KBM-7 (cell line): Measurements from ENCODE around the gene DDX54.
"Not testable (repeated sequence)": the region's sequence is repeated elsewhere in the genome, so short reads cannot be mapped to it uniquely, and the experiment has no call there.

ENCODE experiments used
- DNase-seq: peaks from one replicate; pipeline ENCODE4 v3.0.0-alpha.2; 2015
- in situ Hi-C: fragments of 300-500 bp; cut with MboI; formaldehyde crosslinking; loops from 2 replicates; pipeline ENCODE4 v1.14.3; 2020; ENCODE audit warnings: low sequenced_read_pairs, low pct_unique_long_range_greater_than_20kb, mixed read lengths

Gene DDX54

DNA sequence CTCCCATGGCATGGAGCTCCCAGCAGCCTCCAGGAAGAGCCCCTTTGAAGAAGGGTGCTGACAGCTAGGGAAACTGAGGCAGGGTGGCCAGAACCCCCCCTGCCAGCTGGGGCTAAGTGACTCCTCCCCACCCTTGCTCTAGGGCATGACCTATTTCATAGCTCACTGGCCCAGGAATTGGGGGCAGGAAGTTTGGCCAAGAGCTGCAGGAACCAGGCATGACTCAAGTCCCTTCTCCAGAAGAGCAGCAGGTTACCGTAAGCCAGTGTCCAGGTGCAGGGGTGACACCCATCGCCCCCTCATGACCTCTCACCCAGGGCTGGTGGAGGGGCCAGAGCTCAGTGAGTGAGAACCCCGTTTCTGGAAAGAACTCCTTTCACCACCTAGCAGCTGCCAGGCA, 51.6 kb downstream of the DDX54 start:
- no peak for DNase-seq
- in situ Hi-C loops: no loop called here

DNA sequence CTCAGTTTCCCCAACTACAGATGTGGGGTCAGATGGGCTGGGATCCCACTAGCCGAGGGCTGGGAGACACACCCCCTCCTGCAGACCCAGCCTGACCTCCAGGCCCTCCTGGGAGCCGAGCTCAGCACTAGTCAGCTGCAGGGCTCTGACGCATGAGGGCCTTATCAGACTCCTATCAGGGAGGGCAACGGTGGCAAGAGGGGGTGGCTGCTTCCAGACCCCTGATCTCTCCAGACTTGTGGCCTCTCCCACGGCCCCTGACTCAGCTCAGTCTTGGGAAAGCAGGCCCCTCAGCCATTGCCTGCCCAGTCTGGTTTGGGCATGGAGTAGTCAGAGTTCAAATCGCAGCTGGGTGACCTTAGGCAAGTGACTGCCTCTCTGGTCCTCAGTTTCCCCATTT, 52.2 kb downstream of the DDX54 start:
- DNase-seq: no peak
- in situ Hi-C loops: no loop called here

DNA sequence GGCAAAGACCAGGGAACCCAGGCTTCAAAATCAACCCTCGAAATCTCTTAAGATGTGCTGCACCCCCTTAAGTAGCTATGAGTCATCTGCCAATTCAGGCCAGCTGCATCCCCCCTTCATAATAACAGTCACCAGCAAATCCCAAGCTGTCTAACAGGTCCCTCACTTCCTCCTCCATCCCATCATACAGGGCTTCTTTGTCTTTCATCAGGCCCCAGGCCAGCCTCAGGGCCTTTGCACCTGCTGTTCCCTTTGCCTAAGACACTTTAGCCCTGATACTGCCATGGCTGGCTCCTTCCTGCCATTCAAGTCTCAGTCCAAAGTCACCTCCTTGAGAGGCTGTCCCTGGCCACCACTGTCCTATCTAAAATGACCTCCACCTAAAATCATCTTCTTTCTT, 53.7 kb downstream of the DDX54 start:
- in situ Hi-C loops: no loop called here
- no peak for DNase-seq

- DNase-seq: no peak
Observed at GRCh38 chr12:113130457-113131135, 54.7 kb downstream of the DDX54 start.

DNA sequence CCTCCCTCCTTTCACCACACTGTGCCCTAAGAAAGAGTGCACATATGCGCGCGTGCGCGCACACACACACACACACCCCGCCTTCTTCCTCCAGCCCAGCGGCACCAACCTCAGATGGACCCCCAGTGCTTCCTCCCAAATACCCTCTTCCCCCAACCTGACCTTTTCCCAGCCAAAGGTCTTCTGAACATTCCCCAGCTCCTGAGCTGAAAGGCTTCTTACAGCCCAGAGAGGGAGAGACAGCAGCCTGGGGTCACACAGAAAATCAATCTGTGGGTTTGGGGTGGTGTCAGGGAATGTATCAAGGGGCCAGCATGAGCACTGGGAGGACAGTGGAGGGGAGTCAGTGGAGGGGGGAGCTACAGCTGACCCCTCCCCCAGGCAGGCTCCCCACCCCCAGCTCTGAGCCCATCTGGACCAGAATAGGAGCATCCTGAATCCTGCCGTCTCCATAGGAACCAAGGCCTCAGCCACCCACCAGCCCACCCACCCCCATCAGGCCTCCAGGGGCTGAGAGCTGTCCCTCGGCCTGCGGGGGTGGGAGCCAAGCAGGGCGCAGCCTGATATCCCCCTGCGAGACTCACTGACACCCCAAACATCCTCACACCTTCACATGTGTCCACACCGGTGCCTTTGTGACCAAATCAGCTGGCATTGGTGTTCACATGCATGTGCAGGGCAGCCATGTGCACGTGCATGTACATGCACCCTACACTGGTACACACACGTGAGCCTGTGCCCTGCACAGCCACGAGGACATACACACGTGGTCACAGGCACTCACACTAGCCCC, 55.4 kb downstream of the DDX54 start:
- in situ Hi-C loops: no loop called here
- no peak for DNase-seq

More at GRCh38 chr12:113130457-113131135, 54.7 kb downstream of the DDX54 start:
- in situ Hi-C loops: no loop called here

DNA sequence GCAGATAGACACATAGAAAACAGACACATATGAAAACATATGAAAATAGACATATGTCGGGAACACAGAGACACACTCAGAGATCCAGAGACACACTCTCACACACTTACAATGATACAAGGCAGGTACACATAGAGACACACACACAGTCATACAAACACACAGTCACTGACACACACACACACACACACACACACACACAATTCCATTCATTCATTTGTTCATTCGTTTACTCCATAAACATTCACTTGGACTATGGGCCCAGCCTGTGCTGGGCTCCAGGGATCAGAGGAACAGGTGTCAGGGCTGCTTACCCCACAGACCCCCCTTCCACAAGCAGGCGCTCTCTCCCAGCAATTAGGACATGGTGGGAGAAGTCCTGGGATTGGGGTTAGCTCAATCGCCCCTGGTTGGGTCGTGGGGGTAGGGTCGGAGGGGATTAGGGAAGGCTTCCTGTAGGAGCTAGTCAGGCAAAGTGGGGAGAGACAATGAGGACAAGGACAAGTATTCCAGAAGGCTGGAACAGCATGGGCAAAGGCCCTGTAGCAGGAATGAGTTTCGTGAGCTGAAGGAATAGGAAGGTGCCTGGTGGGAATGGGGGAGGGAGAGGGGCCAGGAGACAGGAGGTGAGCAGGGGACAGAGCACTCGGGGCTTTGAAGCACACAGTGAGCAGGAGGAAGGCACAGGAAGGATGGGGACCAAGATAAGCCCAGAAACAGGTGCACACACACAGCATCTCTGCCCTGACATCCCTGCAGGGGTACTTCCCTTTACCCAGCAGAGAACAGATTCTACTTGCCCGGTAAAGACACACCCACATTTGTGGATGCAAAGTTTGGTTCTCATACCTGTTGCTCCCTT, 56.2 kb downstream of the DDX54 start:
- no peak for DNase-seq
- in situ Hi-C loops: no loop called here

DNA sequence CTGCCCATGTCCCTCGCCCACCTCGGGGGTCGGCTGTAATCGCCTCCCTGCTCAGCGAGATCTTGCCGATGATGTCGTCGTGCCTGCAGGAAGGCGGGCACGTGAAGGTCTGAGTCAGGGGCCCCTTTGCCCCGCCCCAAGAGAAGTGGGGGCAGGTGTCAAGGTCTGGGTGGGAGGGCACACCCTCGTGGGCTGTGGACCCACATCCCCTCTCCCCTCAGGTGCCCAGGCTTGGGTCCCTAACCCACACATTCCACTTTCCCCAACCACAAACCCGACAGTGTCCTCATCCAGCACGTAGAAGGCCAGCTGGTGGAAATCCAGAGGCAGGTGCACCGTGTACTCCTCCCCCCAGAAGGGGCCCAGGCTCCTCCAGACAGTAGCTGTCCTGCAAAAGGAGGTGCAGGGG, 57.5 kb downstream of the DDX54 start:
- in situ Hi-C loops: no loop called here

GRCh38 chr12:113120670-113121370, 64.5 kb downstream of the DDX54 start:
- DNase-seq: no peak
- in situ Hi-C loops: no loop called here

More for the DNA sequence above, 57.5 kb downstream of the DDX54 start:
- DNase-seq: no peak

DNA sequence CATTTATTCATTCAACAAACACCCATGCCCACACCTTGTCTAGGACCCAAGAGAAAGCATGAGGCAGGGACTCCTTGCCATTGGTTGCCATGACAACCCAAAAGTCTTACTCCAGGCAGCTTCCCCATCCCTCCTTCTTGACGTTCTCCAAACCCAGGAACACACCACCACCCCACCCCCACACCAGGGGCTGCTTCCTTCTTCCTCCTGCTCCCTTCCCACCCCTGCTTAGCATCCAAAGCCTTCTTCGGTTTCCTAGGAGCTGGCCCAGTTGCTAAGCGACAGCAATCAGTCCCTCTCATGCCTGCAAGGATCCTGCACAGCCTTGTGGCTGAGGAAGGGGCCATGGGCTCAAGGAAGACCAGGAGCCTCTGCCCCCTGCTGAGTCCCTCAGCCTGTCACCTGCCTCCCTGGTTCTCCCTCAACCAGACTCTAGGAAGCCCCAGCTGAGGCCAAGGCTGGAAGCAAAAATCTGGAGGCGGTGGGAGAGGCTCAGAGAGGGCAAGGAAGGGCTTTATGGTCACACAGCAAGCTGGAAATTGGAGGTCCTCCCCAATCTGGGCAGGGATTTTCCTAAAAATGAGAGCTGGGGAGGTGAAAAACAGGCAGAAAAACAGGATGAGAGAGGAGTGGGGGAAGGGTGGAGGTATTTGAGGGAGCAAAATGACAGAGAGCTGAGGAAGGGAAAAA, 65.2 kb downstream of the DDX54 start:
- in situ Hi-C loops: no loop called here
- no peak for DNase-seq

GRCh38 chr12:113118142-113118541, 67.1 kb downstream of the DDX54 start:
- in situ Hi-C loops: no loop called here
- DNase-seq: no peak

GRCh38 chr12:113117684-113118083, 67.6 kb downstream of the DDX54 start:
- in situ Hi-C loops, DNase-seq: not testable (repeated sequence)

- in situ Hi-C loops: no loop called here
- no peak for DNase-seq
Observed at GRCh38 chr12:113116875-113117274, 68.4 kb downstream of the DDX54 start.

- in situ Hi-C loops: no loop called here
- DNase-seq: no peak
Observed at GRCh38 chr12:113115455-113116126, 69.7 kb downstream of the DDX54 start.

GRCh38 chr12:113114447-113115178, 70.7 kb downstream of the DDX54 start:
- in situ Hi-C loops: no loop called here
- DNase-seq: no peak

DNA sequence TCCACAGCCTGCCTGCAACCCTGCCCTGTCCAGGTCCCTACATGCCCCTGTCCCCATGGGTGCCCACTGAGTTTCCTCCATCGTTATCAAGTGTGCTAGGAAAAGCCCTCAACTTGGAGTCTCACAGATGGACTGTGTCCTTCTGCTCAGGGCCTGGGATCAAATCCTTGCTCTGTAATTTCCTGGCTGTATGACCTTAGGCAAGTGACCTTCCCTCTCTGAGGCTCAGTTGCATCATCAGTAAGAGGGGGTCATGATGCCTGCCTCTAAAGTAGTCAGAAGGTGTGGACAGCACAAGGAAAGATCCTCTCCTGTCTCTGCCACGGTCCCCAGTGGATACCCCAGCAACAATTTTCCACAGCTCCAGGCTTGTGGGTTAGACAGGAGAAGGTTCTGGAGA, 71.9 kb downstream of the DDX54 start:
- in situ Hi-C loops: no loop called here
- DNase-seq: no peak

- no peak for DNase-seq
- in situ Hi-C loops: no loop called here
Observed at GRCh38 chr12:113112043-113112899, 73.0 kb downstream of the DDX54 start.

- in situ Hi-C loops: no loop called here
- DNase-seq: no peak
Observed at GRCh38 chr12:113111247-113111646, 74.0 kb downstream of the DDX54 start.
